ENCODE data around the gene ABTB2.
"Not testable (repeated sequence)": the region's sequence is repeated elsewhere in the genome, so short reads cannot be mapped to it uniquely, and the experiment has no call there.

The ABTB2 gene

DNA sequence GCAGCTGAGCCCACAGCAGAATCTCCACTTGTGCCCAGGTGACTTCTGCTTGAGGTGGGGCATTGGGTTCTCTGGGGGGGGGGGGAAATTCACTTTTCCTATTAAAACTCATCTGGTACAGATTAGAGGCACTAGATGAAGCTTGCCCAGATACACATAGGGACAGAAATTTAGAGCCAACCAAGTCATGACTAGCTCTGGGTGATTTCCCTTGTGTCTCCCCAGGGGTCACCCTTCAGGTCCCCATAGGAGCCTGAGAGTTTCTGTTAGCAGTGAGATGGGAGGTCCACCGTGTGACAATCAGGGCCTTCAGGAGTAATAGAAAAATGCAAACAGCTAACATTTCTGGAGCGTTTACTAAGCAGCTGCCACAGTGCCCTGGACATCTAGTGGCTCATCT is 175.4 kb downstream of the ABTB2 start:
- H3K4me1 Mint-ChIP-seq (ENCODE audit: low read depth): no peaks in the 10 kb centered on the region
- H3K27me3 Mint-ChIP-seq: no peaks in the 10 kb centered on the region
- H3K4me3 Mint-ChIP-seq: no peak overlapping the region
- no peaks in the 10 kb centered on the region for H3K36me3 Mint-ChIP-seq
- no peak overlapping the region for H3K27ac Mint-ChIP-seq
- no peaks in the 10 kb centered on the region for H3K9me3 Mint-ChIP-seq (ENCODE audit: low read depth)

DNA sequence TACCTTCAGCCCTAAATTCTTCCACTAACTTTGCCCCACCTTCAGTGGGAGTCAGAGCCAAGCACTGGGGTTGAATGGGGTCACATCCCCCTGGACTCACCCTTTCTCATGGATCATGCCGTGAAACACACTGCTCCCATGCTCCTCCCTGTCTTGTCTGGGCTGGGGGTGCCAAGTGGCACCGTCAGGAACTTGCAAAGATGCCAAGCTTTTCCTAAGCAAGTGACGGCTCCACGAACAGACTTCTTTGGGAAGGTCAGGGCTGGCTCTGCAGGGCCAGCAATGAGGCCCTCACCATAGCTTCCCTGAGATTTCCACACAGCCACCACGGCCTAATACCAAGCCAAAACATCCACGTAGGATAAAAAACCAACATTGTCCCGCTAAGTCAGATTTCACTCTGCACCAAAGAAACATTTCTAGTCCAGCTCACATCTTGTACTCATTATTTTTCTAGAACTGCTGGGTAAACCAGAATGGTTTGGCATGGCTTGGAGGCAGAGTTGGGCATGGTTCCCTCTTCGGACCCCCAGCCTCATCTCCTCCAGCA is 175.9 kb downstream of the ABTB2 start:
- Mint-ChIP-seq H3K9me3 (ENCODE audit: low read depth) (no peaks in the 10 kb centered on the region), H3K27me3 (no peaks in the 10 kb centered on the region)

DNA sequence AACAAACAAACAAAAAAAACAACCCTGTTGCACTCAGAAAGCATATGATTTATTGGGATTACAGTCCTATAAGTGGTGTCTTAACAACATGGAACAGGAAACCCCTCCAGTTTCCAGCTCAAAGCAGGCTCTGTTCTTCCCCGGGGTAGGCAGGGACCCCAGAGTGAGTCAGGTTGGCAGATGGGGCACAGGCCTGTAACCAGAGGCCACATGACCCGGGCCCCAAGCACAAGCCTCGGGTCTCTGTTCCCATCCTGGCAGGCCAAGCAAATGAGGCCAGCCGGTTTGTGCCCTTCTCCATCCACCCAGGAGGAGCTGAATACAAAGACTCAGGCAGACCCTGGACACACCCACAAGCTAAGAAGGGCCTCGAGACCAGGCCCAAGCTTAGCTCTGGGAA is 176.6 kb downstream of the ABTB2 start:
- H3K4me1 Mint-ChIP-seq (ENCODE audit: low read depth): peaks cover 2% of the 10 kb centered on the region
- H3K4me3 Mint-ChIP-seq: no peak overlapping the region
- no peaks in the 10 kb centered on the region for H3K9me3 Mint-ChIP-seq (ENCODE audit: low read depth)
- no peaks in the 10 kb centered on the region for H3K36me3 Mint-ChIP-seq
- peaks cover under 1% of the 10 kb centered on the region for H3K27me3 Mint-ChIP-seq
- no peak overlapping the region for H3K27ac Mint-ChIP-seq

More for the DNA sequence above, 175.9 kb downstream of the ABTB2 start:
- Mint-ChIP-seq H3K4me1 (ENCODE audit: low read depth) (no peaks in the 10 kb centered on the region), H3K36me3 (no peaks in the 10 kb centered on the region), H3K27ac (no peak overlapping the region), H3K4me3 (no peak overlapping the region)

DNA sequence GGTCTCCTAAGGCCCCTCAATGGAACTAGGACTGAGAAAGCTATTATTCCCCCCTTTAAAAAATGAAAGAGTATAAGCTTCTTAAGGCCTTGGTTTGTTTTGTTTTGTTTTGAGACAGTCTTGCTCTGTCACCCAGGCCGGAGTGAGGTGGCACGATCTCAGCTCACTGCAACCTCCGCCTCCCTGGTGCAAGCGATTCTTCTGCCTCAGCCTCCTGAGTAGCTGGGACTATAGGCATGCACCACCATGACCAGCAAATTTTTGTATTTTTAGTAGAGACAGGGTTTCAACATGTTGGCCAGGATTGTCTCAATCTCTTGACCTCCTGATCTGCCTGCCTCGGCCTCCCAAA is 177.0 kb downstream of the ABTB2 start:
- not testable (repeated sequence) for H3K27me3 Mint-ChIP-seq; H3K9me3 Mint-ChIP-seq (ENCODE audit: low read depth); H3K4me3 Mint-ChIP-seq; H3K27ac Mint-ChIP-seq; H3K36me3 Mint-ChIP-seq; H3K4me1 Mint-ChIP-seq (ENCODE audit: low read depth)

DNA sequence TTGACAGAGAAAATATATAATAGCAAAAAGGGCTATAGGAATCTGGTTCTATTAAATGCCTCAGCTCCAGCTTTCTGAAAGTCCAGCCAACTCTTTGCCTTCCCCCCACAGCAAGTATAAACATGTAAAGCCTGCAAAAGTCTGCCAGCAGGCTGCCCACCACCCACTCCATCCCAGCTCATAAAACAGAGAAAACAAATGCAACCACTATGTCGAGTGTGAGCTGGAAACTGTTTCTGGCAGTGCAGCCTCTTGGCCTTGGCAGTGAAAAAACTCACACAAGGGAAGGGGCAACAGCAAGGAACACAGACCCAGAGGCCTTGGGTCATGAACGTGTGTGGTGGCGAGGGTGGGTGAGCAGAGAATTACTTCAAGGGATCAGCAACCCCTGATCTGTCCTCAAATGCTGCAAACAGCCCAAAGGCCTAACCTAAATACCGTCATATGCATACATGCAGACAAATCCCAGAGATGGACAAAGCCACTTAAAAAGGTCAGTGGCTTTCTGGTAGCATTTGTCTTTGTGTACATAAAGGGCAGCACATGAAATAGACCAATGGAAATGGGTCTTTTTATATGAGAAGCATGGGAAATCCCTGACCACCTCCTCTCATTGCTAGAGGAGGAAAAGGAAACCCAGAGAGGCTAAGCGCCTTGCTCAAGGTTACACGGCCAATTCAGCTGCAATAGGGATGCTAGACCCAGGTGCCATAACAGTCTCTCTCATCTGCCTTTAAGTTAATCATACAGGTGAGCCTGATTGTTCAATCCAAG is 177.6 kb downstream of the ABTB2 start:
- H3K27me3 Mint-ChIP-seq: peaks cover 1% of the 10 kb centered on the region
- no peaks in the 10 kb centered on the region for H3K9me3 Mint-ChIP-seq (ENCODE audit: low read depth)
- no peak overlapping the region for H3K4me3 Mint-ChIP-seq
- no peaks in the 10 kb centered on the region for H3K36me3 Mint-ChIP-seq
- H3K27ac Mint-ChIP-seq: no peak overlapping the region
- peaks cover 8% of the 10 kb centered on the region for H3K4me1 Mint-ChIP-seq (ENCODE audit: low read depth)

DNA sequence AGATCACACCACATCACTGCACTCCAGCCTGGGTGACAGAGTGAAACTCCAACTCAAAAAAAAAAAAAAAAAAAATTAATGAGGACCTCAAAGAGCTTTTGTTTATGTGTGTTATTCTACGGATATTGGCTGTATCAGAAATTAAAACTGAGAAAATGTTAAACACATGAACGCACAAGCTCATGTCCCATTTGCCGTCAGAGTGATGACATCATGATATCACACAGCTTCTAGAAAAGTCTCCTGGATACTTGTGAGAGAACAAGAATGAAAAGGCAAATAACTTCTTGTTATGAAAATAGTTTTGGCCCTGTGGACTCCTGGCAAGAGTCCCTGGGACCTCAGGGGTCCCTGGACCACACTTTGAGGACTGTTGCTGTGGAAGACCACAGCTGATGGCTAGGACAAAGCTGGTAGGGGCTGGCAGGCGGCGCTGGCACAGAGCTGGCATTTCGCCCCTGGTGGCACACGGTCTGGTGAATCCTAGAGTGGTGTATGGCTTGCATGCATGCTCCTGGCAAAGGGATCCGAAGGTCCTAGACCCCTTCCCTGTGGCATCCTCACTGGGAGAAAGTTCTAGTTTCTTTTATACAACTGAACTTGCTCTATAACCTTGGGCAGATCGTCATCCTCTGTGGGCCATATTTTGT is 178.7 kb downstream of the ABTB2 start:
- Mint-ChIP-seq H3K27ac (no peak overlapping the region), H3K4me3 (no peak overlapping the region), H3K27me3 (peaks cover 1% of the 10 kb centered on the region), H3K36me3 (no peaks in the 10 kb centered on the region), H3K4me1 (ENCODE audit: low read depth) (peaks cover 12% of the 10 kb centered on the region), H3K9me3 (ENCODE audit: low read depth) (no peaks in the 10 kb centered on the region)

DNA sequence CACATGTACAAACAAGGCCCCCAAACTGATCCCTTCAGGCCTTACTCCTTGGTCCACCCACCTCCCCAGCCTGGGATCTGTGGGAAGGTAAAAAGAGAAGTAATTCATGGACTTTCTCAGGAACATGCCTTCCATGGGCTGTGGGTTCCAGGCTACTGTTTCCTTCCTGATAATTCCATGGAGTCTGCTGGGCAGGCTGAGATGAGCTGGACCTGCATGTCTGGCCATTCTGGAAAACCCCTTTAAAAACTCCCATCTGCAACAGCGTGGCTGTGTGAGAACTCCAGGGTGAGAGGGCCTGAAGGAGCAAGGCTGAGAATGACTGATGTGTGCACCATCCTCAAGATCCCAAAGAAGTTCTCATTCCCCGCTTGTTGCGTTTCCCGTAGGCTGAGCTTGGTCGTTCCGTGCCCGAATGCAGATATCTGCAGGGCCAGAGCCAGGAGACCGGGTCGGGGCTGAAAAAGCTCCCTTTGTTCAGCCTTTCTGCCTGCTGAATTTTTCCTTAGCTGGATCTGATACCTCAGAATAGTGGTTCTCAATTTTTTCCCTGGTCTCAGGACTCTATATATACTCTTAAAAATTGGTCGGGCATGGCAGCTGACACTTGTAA is 179.5 kb downstream of the ABTB2 start:
- no peaks in the 10 kb centered on the region for H3K36me3 Mint-ChIP-seq
- no peak overlapping the region for H3K27ac Mint-ChIP-seq
- H3K9me3 Mint-ChIP-seq (ENCODE audit: low read depth): no peaks in the 10 kb centered on the region
- H3K27me3 Mint-ChIP-seq: peaks cover 1% of the 10 kb centered on the region
- H3K4me3 Mint-ChIP-seq: no peak overlapping the region
- H3K4me1 Mint-ChIP-seq (ENCODE audit: low read depth): peaks cover 12% of the 10 kb centered on the region

DNA sequence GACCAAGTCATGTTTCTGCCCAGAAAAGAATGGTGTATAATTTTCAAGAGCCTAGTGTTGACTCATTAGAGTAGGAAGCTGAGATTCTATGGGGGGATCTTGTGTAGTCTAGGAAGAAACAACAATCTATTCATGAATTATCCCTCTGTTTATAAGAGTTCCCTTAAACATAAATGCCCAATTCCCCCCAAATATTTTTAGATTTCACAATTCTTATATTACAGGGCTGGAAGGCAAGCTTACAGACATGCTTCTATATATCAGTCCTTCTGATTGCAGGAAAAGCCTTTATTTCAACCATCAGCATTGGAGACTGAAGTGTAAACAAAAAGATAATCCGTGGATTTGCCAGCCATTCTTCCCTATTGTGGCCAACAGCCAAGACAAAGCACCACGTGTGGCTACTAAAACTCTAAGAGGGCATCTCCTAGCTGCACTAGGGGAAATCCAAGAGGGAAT is 181.0 kb downstream of the ABTB2 start:
- Mint-ChIP-seq H3K27me3 (peaks cover 1% of the 10 kb centered on the region), H3K27ac (no peak overlapping the region), H3K36me3 (no peaks in the 10 kb centered on the region), H3K4me3 (no peak overlapping the region), H3K4me1 (ENCODE audit: low read depth) (peaks cover 12% of the 10 kb centered on the region), H3K9me3 (ENCODE audit: low read depth) (no peaks in the 10 kb centered on the region)

DNA sequence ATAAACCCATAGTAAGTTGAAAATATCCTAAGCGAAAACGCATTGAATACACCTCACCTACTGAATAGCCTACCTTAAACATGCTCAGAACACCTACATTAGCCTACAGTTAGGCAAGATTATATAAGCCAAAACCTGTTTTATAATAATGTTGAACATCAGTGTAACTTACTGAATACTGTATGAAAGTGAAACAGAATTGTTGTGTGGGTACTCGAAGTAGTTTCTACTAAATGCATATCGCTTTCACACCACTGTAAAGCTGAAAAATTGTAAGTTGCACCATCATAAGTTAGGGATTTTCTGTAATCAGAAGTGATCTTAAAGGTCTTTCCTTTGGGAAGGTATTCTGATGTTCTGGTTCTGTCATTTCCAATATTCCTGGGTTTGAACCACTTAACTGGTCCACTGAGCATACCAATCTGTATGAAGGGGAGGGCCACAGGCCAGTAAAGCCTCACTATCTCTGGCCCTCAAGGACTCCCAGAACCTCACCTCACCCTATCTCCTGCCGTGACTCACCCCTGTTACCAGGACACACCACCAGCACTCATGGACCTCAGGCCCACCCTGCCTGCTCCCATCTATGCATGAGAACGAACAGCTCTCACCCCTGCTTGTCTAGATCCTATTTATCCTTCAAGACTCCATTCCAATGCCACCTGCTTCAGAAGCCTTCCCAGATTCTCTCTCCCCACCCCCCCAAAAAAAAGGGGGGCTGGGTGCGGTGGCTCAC is 182.4 kb downstream of the ABTB2 start:
- Mint-ChIP-seq H3K27me3 (peaks cover 1% of the 10 kb centered on the region), H3K27ac (no peak overlapping the region), H3K4me1 (ENCODE audit: low read depth) (peaks cover 12% of the 10 kb centered on the region), H3K9me3 (ENCODE audit: low read depth) (no peaks in the 10 kb centered on the region), H3K36me3 (no peaks in the 10 kb centered on the region), H3K4me3 (no peak overlapping the region)

DNA sequence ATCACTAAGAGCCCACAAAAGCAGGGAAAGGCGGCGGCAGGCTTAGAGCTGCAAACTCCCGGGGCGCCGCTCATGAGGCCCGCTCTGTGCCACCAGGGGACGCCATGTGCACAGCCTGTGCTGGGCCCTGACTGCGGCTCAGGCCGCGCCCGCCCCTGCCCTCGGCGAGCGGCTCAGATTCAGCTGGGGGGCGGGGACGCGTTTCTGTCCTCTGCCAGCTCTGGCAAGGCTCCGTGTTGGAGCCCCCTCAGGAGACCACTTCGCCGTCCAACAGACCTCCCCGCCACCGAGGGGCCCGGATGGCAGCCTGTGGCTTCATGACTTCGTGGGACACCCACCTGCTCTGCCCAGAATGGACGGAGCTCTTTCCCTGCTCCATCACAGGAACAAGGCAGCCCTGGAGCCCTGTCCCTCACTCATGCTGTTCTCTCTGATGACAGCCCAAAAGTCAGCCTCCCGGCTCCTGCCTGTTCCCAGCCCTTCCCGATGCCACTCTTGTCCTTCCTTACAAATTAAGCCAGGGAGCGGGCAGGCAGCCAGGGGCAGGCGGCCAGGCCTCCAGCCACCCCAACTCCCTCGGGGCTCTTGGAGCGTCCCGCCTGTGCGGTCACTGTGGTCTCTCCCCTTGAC is 183.3 kb downstream of the ABTB2 start:
- Mint-ChIP-seq H3K27ac (no peak overlapping the region), H3K4me3 (peak overlapping the region; percentile 52), H3K36me3 (no peaks in the 10 kb centered on the region), H3K4me1 (ENCODE audit: low read depth) (peaks cover 12% of the 10 kb centered on the region), H3K9me3 (ENCODE audit: low read depth) (no peaks in the 10 kb centered on the region), H3K27me3 (peaks cover 1% of the 10 kb centered on the region)

DNA sequence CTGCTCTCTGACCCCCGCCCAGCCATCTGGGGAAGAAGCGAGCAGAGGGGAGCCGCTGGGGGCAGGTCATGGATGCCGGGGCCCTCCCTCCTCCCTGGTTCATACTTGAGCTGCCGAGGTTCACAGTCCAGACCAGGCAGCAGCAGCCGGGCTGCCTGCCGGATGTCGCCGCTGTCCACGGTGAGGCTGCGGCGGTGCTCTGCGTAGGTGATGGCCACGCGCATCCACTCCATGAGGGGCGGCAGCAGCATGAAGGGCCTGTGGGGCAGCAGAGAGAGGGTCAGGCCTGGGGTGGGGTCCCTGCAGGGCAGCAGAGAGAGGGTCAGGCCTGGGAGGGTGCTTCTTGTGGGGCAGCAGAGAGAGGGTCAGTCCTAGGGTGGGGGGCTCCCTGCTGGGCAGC is 184.8 kb downstream of the ABTB2 start:
- no peak overlapping the region for H3K27ac Mint-ChIP-seq
- H3K4me3 Mint-ChIP-seq: no peak overlapping the region
- H3K36me3 Mint-ChIP-seq: no peaks in the 10 kb centered on the region
- peaks cover 12% of the 10 kb centered on the region for H3K4me1 Mint-ChIP-seq (ENCODE audit: low read depth)
- peaks cover 1% of the 10 kb centered on the region for H3K27me3 Mint-ChIP-seq
- H3K9me3 Mint-ChIP-seq (ENCODE audit: low read depth): no peaks in the 10 kb centered on the region

DNA sequence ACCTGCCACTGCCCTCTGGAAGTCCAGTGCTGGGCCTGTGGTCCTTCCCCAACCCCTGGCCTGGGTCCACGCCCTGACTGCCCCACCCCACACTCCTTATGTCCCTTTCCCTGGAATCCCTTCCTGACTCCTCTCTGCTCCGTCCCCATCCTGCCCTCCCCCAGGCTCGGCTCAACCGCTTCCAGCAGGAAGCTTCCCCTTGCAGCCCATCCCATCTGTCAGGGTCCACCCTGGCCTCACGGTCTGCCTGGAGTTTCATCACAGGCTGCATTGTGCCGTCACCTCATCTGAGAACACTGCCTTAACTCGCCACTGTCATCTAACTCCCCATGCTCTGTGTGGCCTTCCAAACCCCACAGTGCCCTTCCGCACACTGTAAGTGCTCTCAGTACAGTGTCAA is 188.1 kb downstream of the ABTB2 start:
- Mint-ChIP-seq H3K36me3 (no peaks in the 10 kb centered on the region), H3K9me3 (ENCODE audit: low read depth) (no peaks in the 10 kb centered on the region), H3K4me3 (no peak overlapping the region), H3K27ac (no peak overlapping the region), H3K27me3 (peaks cover 2% of the 10 kb centered on the region), H3K4me1 (ENCODE audit: low read depth) (no peaks in the 10 kb centered on the region)

DNA sequence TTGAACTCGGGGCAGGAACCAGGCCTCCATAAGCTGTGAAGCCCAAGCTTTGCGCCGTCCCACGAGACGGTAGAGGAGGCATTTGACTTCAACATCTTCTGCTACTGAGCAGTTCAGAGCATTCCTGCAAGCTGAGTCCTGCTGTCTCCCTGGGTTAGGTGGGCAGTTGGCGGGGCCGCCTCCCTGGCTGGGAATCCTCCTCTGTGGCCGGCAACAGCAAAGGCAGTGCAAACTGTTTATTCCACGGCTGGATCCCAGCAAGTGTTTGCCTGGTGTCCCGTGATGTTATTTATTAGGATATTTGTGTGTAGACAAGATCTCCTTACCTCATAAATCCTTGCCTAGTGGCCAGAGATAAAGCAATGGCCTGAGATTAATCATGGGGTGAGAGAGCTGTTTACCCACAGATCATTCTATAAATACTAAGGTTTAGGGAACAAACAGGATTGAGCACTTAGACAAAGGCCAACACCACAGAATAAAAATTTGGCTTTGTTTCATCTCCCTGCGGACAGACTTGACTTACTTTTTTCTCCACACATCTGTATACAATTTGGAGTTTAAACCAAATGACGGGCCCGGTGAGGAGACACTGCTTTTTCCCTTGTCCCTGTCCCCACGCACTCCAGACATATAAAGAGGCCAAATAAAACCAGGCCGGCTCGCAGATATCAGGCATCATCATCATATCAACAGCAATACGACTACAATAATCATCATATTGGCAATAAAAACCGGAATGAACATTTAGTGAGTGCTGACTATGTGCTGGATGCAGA is 189.0 kb downstream of the ABTB2 start:
- Mint-ChIP-seq H3K27ac (no peak overlapping the region), H3K27me3 (peaks cover 2% of the 10 kb centered on the region), H3K36me3 (no peaks in the 10 kb centered on the region), H3K9me3 (ENCODE audit: low read depth) (no peaks in the 10 kb centered on the region), H3K4me3 (no peak overlapping the region), H3K4me1 (ENCODE audit: low read depth) (no peaks in the 10 kb centered on the region)

DNA sequence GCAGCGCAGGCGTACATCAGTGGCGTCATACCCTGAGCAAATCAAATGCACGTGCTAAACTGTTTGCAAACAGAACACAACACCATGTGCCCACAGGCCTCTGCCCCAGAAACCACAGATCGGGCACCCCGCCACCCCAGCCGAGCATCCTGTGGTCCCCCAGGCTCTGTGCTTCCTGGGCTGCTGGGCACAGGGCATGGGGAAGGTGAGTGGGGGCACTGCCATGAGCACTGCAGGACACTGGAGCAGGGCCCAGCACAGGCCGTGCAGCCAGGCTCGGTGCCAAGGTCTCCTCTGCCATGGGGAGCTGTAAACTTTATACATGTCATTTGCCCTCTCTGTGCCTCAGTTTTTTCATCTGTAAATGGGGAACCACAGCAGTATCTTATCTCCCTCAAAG is 189.8 kb downstream of the ABTB2 start:
- no peak overlapping the region for H3K4me3 Mint-ChIP-seq
- no peak overlapping the region for H3K27ac Mint-ChIP-seq
- H3K9me3 Mint-ChIP-seq (ENCODE audit: low read depth): no peaks in the 10 kb centered on the region
- no peaks in the 10 kb centered on the region for H3K36me3 Mint-ChIP-seq
- peaks cover 2% of the 10 kb centered on the region for H3K27me3 Mint-ChIP-seq
- no peaks in the 10 kb centered on the region for H3K4me1 Mint-ChIP-seq (ENCODE audit: low read depth)

Measured in activated naive CD8-positive, alpha-beta T cell (primary cell).